HG03460 (cell line): Measurements from ENCODE around the gene GNL1.
A peak's percentile ranks its signal among the peaks of the same experiment; 100 is the strongest.
"Not testable (repeated sequence)": the region's sequence is repeated elsewhere in the genome, so short reads cannot be mapped to it uniquely, and the experiment has no call there.

Experiments
- ATAC-seq: cut with Tn5 transposase; IDR thresholded peaks from one replicate; pipeline ENCODE4 v1.9.1; 2021; ENCODE audit not compliant: unreplicated experiment

Gene GNL1

DNA sequence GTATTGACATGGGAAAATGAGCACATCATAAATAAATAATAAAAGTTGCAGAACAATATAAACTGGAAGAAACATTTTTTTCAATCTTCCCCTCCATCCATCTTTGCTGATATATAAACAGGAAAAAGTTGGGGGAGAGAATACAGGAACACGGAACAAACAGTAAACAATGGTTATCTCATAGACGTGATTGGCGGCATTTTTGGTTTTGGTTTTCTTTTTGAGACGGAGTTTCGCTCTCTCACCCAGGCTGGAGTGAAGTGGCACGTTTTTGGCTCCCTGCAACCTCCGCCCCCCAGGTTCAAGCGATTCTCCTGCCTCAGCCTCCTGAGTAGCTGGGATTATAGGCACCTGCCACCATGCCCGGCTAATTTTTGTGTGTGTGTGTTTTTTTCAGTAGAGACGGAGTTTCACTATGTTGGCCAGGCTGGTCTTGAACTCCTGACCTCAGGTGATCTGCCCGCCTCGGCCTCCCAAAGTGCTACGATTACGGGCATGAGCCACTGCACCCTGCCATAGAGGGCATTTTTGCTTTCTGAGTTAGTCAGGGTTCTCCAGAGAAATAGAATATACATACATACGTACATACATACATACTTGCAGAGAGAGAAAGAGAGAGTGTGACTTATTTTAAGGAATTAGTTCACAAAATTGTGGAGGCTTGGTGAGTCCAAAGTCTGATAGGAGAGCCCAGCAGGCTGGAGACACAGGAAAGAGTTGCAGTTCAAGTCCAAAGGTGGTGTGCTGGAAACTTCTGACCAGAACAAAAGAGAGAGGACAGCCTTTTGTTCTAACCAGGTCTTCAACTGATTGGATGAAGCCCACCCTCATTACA, 22.6 kb downstream of the GNL1 start:
- no peak for ATAC-seq

- no peak for ATAC-seq
Measured at GRCh38 chr6:30530014-30530413, 26.3 kb downstream of the GNL1 start.

DNA sequence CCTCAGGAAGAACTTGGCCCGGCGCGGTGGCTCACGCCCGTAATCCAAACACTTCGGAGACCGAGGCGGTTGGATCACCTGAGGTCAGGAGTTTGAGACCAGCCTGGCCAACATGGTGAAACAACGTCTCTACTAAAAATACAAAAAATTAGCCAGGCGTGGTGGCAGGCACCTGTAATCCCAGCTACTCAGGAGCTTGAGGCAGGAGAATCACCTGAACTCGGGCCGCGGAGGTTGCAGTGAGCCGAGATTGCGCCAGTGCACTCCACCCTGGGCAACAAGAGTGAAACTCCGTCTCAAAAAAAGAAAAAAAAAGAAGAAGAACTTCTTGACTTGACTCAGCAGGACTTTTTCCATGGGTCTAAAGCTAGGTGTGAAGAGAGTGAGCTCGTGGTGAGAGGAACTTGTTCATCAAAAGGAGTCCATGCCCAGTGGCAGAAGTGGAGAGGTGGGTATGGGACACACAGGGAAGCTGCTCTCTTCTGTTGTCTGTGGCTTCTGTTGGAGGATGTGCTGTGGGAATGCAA, 26.9 kb downstream of the GNL1 start:
- not testable (repeated sequence) for ATAC-seq

GRCh38 chr6:30526444-30526843, 29.8 kb downstream of the GNL1 start:
- ATAC-seq, result not testable (repeated sequence)

DNA sequence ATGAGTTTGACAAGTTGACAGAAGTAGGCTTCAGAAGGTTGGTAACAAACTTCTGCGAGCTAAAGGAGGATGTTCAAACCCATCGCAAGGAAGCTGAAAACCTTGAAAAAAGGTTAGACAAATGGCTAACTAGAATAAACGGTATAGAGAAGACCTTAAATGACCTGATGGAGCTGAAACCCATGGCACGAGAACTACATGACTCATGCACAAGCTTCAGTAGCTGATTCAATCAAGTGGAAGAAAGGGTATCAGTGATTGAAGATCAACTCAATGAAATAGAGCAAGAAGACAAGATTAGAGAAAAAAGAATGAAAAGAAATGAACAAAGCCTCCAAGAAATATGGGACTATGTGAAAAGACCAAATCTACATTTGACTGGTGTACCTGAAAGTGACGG, 34.3 kb downstream of the GNL1 start:
- not testable (repeated sequence) for ATAC-seq

DNA sequence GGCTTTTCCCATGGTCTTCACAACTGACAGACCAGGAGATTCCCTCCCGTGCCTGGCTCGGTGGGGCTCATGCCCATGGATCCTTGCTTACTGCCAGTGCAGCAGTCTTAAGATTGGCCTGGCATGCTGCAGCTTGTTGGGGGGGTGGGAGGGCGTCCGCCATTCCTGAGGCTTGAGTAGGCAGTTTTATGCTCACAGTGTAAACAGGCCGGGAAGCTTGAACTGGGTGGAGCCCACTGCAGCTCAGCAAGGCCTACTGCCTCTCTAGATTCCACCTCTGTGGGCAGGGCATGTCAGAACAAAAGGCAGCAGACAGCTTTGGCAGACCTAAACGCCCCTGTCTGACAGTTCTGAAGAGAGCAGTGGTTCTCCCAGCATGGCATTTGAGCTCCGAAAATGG, 35.2 kb downstream of the GNL1 start:
- not testable (repeated sequence) for ATAC-seq

DNA sequence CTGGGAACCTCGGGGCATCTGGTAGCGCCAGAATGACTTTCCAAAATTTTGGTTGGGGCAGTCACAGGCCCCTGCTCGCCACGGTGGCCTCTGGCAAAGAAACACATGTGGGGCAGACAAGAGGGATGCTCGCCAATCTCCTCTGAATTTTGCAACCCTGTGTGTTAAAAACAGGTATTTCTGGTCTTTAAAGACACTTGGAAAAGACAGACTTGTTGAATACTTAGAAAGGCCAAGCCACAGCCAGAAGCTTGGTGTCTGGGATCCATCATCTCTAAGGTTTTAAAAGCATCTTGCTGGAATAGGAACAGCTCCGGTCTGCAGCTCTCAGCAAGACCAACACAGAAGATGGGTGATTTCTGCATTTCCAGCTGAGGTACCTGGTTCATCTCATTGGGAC, 35.8 kb downstream of the GNL1 start:
- no peak for ATAC-seq

DNA sequence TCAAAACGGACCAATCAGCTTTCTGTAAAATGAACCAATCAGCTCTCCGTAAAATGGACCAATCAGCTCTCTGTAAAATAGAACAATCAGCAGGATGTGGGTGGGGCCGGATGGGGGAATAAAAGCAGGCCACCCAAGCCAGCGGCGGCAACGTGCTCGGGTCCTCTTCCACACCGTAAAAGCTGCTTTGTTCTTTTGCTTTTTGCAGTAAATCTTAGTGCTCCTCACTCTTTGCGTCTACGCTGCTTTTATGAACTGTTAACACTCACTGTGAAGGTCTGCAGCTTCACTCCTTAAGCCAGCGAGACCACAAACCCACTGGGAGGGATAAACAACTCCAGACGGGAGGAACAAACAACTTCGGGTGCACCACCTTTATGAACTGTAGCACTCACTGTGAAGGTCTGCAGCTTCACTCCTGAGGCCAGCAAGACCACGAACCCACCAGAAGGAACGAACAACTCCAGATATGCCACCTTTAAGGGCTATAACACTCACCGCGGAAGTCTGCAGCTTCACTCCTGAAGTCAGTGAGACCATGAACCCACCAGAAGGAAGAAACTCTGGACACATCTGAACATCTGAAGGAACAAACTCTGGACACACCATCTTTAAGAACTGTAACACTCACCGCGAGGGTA, 37.7 kb downstream of the GNL1 start:
- not testable (repeated sequence) for ATAC-seq

DNA sequence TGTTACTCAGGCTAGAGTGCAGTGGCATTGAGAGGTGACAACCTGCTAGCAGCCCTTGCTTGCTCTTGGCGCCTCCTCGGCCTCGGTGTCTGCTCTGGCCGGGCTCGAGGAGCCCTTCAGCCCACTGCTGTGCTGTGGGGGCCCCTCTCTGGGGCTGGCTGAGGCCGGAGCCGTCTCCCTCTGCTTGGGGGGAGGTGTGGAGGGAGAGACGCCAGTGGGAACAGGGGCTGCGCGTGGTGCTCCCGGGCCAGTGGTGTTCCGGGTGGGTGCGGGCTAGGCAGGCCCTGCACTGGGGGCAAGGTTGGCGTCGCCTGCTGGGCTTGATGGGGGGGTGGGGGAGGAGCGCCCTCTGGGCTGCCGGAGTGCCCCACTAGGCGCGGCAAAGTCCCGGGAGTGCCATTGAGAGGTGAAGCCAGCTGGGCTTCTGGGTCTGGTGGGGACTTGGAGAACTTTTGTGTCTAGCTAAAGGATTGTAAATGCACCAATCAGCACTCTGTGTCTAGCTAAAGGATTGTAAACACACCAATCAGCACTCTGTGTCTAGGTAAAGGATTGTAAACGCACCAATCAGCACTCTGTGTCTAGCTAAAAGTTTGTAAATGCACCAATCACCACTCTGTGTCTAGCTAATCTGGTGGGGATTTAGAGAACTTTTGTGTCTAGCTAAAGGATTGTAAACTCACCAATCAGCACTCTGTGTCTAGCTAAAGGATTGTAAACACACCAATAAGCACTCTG, 38.4 kb downstream of the GNL1 start:
- ATAC-seq, result not testable (repeated sequence)

DNA sequence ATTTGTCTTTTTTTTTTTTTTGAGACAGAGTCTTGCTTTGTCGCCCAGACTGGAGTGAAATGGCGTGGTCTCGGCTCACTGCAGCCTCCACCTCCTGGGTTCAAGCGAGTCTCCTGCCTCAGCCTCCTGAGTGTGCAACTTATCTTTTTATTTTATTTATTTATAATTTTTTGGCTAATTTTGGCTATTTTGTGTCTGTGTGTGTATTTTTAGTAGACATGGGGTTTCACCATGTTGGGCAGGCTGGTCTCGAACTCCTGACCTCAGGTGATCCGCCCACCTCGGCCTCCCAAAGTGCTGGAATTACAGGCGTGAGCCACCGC, 39.6 kb downstream of the GNL1 start:
- not testable (repeated sequence) for ATAC-seq

GRCh38 chr6:30515944-30516753, 40.1 kb downstream of the GNL1 start:
- ATAC-seq, result peak; percentile 78

DNA sequence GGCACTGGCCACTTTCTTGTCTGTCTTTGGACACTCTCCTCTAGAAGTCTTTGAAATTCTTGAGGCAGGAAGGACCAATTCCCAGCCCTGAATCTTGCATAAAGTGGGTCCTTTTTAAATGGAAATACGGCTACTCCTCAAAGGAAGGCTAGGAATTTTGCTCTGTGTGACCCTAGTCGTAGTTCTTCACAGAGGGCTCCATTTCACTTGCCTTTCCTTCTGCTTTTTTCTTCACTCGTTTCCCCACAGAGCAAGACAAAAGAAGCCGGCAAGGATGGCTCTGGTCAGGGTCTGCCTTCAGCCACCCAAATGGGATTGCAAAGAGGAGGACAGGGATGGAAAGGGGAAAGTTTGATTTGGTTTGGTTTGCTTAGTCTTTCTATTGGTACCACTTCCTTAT, 41.2 kb downstream of the GNL1 start:
- no peak for ATAC-seq

- no peak for ATAC-seq
Measured at GRCh38 chr6:30513451-30513850, 42.8 kb downstream of the GNL1 start.

GRCh38 chr6:30511169-30511546, 45.1 kb downstream of the GNL1 start:
- no peak for ATAC-seq

DNA sequence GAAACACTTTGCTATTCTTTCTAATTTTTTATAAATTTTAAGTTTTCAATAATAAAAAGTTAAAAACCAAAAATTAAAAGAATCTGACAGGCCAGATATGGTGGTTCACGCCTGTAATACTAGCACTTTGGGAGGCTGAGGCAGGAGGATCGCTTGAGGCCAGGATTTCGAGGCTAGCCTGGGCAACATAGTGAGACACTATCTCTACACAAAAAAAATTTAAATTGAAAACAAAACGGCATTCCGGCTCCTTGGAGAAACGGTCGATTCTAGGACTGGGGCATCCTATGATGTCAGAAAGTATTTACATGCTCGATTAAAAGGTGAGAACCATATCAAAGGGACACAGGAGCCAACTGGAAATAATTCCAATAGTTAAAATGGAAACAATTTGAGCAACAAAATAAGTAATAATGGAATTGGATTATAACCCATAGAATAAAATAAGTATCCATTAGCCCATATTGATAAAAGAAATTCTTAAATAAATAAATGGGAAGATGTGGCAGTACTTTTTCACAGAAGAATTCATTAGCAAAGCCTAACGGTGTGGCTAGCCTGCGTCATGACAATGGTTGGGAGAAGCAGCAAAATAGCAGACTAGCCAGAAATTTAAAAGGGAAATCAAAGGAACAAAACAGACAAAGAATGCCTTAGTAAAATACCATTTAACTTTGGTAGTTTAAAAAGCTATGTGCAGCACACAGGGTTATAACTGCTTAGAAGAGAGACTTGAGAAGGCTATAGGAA, 45.7 kb downstream of the GNL1 start:
- no peak for ATAC-seq

- peak; percentile 55 for ATAC-seq
Measured at GRCh38 chr6:30508890-30509736, 47.2 kb downstream of the GNL1 start.

GRCh38 chr6:30507849-30508827, 48.2 kb downstream of the GNL1 start:
- ATAC-seq, result no peak
